SU-DHL-6 (cell line): Measurements from ENCODE around the gene DNAL1.
"Not testable (repeated sequence)": the region's sequence is repeated elsewhere in the genome, so short reads cannot be mapped to it uniquely, and the experiment has no call there.

Source experiments
- H2AFZ ChIP-seq: fragments of 200-600 bp; sonication (generic); 2 replicates; pipeline ENCODE4 v1.6.1; 2014; ENCODE audit warnings: low read depth, mild to moderate bottlenecking, moderate library complexity, mixed read lengths, antibody characterized with exemption, low read length; ENCODE audit not compliant: severe bottlenecking
- H3F3A ChIP-seq: fragments of 200-600 bp; shearing (Covaris generic); 2 replicates; pipeline ENCODE4 v1.6.0; 2016; ENCODE audit warnings: antibody characterized with exemption, mild to moderate bottlenecking; ENCODE audit not compliant: insufficient read depth
- H3K27ac ChIP-seq: fragments of 200-600 bp; sonication (generic); 2 replicates; pipeline ENCODE4 v1.5.1; 2016; ENCODE audit warnings: low read depth, mild to moderate bottlenecking, low read length, moderate library complexity, mixed read lengths
- H3K27me3 ChIP-seq: fragments of 200-600 bp; sonication (generic), shearing (Covaris generic); 2 replicates; pipeline ENCODE4 v1.6.0; 2014; ENCODE audit warnings: mild to moderate bottlenecking, low read length
- H3K36me3 ChIP-seq: fragments of 200-600 bp; sonication (generic); 2 replicates; pipeline ENCODE4 v1.6.1; 2014; ENCODE audit warnings: mild to moderate bottlenecking, low read length, mixed read lengths
- H3K4me2 ChIP-seq: fragments of 300-600, 200-600 bp; shearing (Covaris generic), sonication (generic); 2 replicates; pipeline ENCODE4 v1.6.0; 2014; ENCODE audit warnings: low read length, low read depth, mild to moderate bottlenecking; ENCODE audit not compliant: poor library complexity, severe bottlenecking
- H3K4me3 ChIP-seq: fragments of 200-600 bp; sonication (generic); 2 replicates; pipeline ENCODE4 v1.5.1; 2014; ENCODE audit warnings: antibody characterized with exemption, low read length, mild to moderate bottlenecking, mixed read lengths; ENCODE audit not compliant: insufficient read depth, poor library complexity, severe bottlenecking
- H3K79me2 ChIP-seq: fragments of 200-600 bp; sonication (generic); 2 replicates; pipeline ENCODE4 v1.6.1; 2014; ENCODE audit warnings: mild to moderate bottlenecking, low read length, moderate library complexity; ENCODE audit not compliant: insufficient read depth
- H3K9ac ChIP-seq: fragments of 200-600 bp; sonication (generic); 2 replicates; pipeline ENCODE4 v1.7.0; 2014; ENCODE audit warnings: mild to moderate bottlenecking, low read length
- H3K9me2 ChIP-seq: fragments of 200-600 bp; sonication (generic); replicated peaks from 2 replicates; pipeline ENCODE4 v1.6.1; 2014; ENCODE audit warnings: low read length; ENCODE audit not compliant: insufficient read depth
- H3K9me3 ChIP-seq: fragments of 200-600 bp; sonication (generic); 2 replicates; pipeline ENCODE4 v1.6.1; 2014; ENCODE audit warnings: low read length, mixed read lengths; ENCODE audit not compliant: insufficient read depth
- H4K20me1 ChIP-seq: fragments of 200-600 bp; sonication (generic); 2 replicates; pipeline ENCODE4 v1.6.1; 2014; ENCODE audit warnings: low read depth, mild to moderate bottlenecking, antibody characterized with exemption, low read length, moderate library complexity, mixed read lengths
- EZH2phosphoT487 ChIP-seq: fragments of 200-600 bp; sonication (generic), shearing (Covaris generic); conservative IDR thresholded peaks from 2 replicates; pipeline ENCODE4 v1.6.1; 2018; ENCODE audit warnings: mild to moderate bottlenecking, antibody characterized with exemption, low read length, moderate library complexity, mixed read lengths
- TF ChIP-seq, protein P1 (sequence below): fragments of 200-600 bp; sonication (generic); IDR thresholded peaks from one replicate; pipeline ENCODE4 v1.5.1; 2017; ENCODE audit warnings: antibody characterized with exemption, mild to moderate bottlenecking, low read length, moderate library complexity; ENCODE audit not compliant: insufficient read depth, poor library complexity, severe bottlenecking

Gene DNAL1

DNA sequence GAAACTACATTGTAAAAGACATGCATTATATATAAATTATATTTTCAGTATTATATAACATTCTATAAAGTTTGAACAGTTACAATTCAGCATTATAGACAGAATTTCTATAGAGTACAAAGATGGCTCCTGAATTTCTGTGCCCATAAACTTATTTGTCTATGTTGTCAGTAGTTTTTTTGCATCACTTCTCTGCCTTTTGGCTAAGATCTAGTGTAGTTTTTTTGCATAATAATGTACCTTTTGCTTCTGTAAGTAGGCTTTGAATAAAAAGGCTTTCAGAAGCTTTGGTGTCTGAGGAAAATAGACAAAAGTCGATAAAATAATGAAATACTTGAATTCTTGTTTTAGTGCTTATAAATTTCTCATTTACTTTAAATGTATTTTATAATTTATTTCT, 11.1 kb downstream of the DNAL1 start:
- no peak overlapping the region for H2AFZ ChIP-seq
- H3K79me2 ChIP-seq = no peaks in the 10 kb centered on the region
- H3K9me2 ChIP-seq = no peaks in the 10 kb centered on the region
- no peak overlapping the region for H3K27ac ChIP-seq
- peaks cover 4% of the 10 kb centered on the region; the same call in 1 of the 2 replicates for H3F3A ChIP-seq
- TF ChIP-seq, protein P1, sequence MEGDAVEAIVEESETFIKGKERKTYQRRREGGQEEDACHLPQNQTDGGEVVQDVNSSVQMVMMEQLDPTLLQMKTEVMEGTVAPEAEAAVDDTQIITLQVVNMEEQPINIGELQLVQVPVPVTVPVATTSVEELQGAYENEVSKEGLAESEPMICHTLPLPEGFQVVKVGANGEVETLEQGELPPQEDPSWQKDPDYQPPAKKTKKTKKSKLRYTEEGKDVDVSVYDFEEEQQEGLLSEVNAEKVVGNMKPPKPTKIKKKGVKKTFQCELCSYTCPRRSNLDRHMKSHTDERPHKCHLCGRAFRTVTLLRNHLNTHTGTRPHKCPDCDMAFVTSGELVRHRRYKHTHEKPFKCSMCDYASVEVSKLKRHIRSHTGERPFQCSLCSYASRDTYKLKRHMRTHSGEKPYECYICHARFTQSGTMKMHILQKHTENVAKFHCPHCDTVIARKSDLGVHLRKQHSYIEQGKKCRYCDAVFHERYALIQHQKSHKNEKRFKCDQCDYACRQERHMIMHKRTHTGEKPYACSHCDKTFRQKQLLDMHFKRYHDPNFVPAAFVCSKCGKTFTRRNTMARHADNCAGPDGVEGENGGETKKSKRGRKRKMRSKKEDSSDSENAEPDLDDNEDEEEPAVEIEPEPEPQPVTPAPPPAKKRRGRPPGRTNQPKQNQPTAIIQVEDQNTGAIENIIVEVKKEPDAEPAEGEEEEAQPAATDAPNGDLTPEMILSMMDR = no peak
- TF ChIP-seq EZH2phosphoT487 = no peak
- H3K9ac ChIP-seq = no peak overlapping the region
- H3K27me3 ChIP-seq = no peaks in the 10 kb centered on the region
- no peak overlapping the region for H3K4me3 ChIP-seq
- H4K20me1 ChIP-seq = no peaks in the 10 kb centered on the region
- H3K9me3 ChIP-seq = no peaks in the 10 kb centered on the region
- no peaks in the 10 kb centered on the region for H3K36me3 ChIP-seq
- H3K4me2 ChIP-seq = no peak overlapping the region

DNA sequence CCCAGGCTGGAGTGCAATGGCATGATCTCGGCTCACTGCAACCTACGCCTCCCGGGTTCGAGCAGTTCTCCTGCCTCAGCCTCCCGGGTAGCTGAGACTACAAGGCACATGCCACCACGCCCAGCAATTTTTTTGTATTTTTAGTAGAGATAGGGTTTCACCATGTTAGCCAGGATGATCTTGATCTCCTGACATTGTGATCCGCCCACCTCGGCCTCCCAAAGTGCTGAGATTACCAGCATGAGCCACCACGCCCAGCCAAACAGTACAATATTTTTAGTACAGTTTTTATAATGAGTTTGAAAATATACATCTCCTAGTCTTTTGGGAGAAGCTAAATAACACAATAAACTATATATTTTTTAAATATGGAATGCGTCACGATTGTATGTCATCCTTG, 14.4 kb downstream of the DNAL1 start:
- not testable (repeated sequence) for H3K79me2 ChIP-seq, H3K36me3 ChIP-seq, H3K27me3 ChIP-seq, H4K20me1 ChIP-seq, H3K27ac ChIP-seq, H3K9me3 ChIP-seq, H3K9me2 ChIP-seq, H2AFZ ChIP-seq, H3K9ac ChIP-seq, H3K4me3 ChIP-seq, H3K4me2 ChIP-seq, H3F3A ChIP-seq

DNA sequence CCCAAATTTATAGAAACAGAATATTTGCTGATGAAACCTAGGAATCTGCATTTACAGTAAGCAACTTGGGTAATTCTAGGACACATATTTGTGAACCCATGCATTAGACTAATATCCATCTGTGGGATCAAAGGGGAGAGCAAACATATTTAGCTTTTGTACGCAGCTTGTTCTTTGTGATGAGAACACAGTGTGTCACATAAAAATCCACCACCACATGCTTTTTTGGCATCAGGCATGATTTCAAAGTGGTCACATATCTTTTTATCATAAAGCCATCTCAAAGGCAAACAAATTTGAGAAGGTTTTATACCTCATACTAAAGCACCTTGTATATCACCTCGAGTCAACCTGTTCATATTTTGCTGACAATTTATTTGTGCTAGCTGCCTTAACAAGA, 15.7 kb downstream of the DNAL1 start:
- H3K9ac ChIP-seq = no peak overlapping the region
- no peaks in the 10 kb centered on the region for H3K9me2 ChIP-seq
- H3K79me2 ChIP-seq = no peaks in the 10 kb centered on the region
- no peaks in the 10 kb centered on the region for H4K20me1 ChIP-seq
- TF ChIP-seq, protein P1 = no peak
- TF ChIP-seq EZH2phosphoT487 = no peak
- H3F3A ChIP-seq = peaks cover 4% of the 10 kb centered on the region; the same call in 1 of the 2 replicates
- no peak overlapping the region for H3K4me2 ChIP-seq
- H3K36me3 ChIP-seq = no peaks in the 10 kb centered on the region
- no peak overlapping the region for H2AFZ ChIP-seq
- no peaks in the 10 kb centered on the region for H3K9me3 ChIP-seq
- H3K4me3 ChIP-seq = no peak overlapping the region
- no peak overlapping the region for H3K27ac ChIP-seq
- no peaks in the 10 kb centered on the region for H3K27me3 ChIP-seq

DNA sequence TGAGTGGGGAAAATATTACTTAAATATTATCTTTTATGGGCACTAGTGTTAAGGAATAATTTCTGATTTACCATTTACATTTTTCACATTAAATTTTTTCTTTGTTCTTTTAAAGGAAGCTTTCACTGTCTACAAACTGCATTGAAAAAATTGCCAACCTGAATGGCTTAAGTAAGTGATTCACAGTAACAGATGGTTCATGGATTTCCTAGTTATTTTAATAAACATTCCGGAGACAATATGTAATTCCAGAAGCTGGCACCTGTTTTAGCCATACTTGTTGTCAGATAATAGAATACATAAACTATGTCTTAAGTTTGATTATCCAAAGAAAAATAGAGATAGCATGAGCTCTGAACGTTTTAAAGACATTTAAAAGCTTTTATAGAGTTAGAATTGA, 17.1 kb downstream of the DNAL1 start:
- H2AFZ ChIP-seq = no peak overlapping the region

More for the DNA sequence above, 17.1 kb downstream of the DNAL1 start:
- no peak overlapping the region for H3K4me3 ChIP-seq
- no peak overlapping the region for H3K27ac ChIP-seq
- H3F3A ChIP-seq = no peaks in the 10 kb centered on the region; the same call in 1 of the 2 replicates
- no peak overlapping the region for H3K9ac ChIP-seq
- no peaks in the 10 kb centered on the region for H3K27me3 ChIP-seq
- H3K79me2 ChIP-seq = no peaks in the 10 kb centered on the region
- H3K9me2 ChIP-seq = no peaks in the 10 kb centered on the region
- TF ChIP-seq, protein P1 = no peak
- TF ChIP-seq EZH2phosphoT487 = no peak
- H4K20me1 ChIP-seq = no peaks in the 10 kb centered on the region
- H3K36me3 ChIP-seq = no peaks in the 10 kb centered on the region
- no peak overlapping the region for H3K4me2 ChIP-seq
- H3K9me3 ChIP-seq = no peaks in the 10 kb centered on the region
